IPS-11a (cell line): Measurements from ENCODE around the gene PLEKHF1.
"Not testable (repeated sequence)": the region's sequence is repeated elsewhere in the genome, so short reads cannot be mapped to it uniquely, and the experiment has no call there.

ENCODE experiments used
- H3K4me3 ChIP-seq: one replicate; pipeline ENCODE4 v1.5.1; 2013; ENCODE audit warnings: low read depth, low read length, control low read depth

PLEKHF1 gene

GRCh38 chr19:29665215-29665825 lies at the start of gene PLEKHF1:
TSS of gene PLEKHF1 (plus strand) at chr19:29665461. CDS start at chr19:29673840, 8,379 bp downstream.
- peak within 1 kb of the TSS; percentile 67 for H3K4me3 ChIP-seq

- no peak overlapping the region for H3K4me3 ChIP-seq
Observed at GRCh38 chr19:29615891-29616425, 49.3 kb upstream of the PLEKHF1 start.

- H3K4me3 ChIP-seq = no peak overlapping the region
Observed at GRCh38 chr19:29616541-29616940, 48.7 kb upstream of the PLEKHF1 start.

GRCh38 chr19:29617366-29618266 lies 47.6 kb upstream of the PLEKHF1 start:
- H3K4me3 ChIP-seq = no peak overlapping the region

- H3K4me3 ChIP-seq = no peak overlapping the region
Observed at GRCh38 chr19:29618434-29618833, 46.8 kb upstream of the PLEKHF1 start.

- no peak overlapping the region for H3K4me3 ChIP-seq
Observed at GRCh38 chr19:29618871-29619270, 46.4 kb upstream of the PLEKHF1 start.

GRCh38 chr19:29620931-29621351 lies 44.3 kb upstream of the PLEKHF1 start:
- H3K4me3 ChIP-seq = no peak overlapping the region

GRCh38 chr19:29622166-29623070 lies 42.8 kb upstream of the PLEKHF1 start:
- no peak overlapping the region for H3K4me3 ChIP-seq

GRCh38 chr19:29623726-29624488 lies 41.4 kb upstream of the PLEKHF1 start:
- no peak overlapping the region for H3K4me3 ChIP-seq

GRCh38 chr19:29624489-29625185 lies 40.6 kb upstream of the PLEKHF1 start:
- H3K4me3 ChIP-seq = no peak overlapping the region

GRCh38 chr19:29625186-29625651 lies 40.0 kb upstream of the PLEKHF1 start:
- H3K4me3 ChIP-seq = no peak overlapping the region

GRCh38 chr19:29626386-29626785 lies 38.9 kb upstream of the PLEKHF1 start:
- no peak overlapping the region for H3K4me3 ChIP-seq

GRCh38 chr19:29626832-29627231 lies 38.4 kb upstream of the PLEKHF1 start:
- not testable (repeated sequence) for H3K4me3 ChIP-seq

GRCh38 chr19:29628661-29629385 lies 36.4 kb upstream of the PLEKHF1 start:
- no peak overlapping the region for H3K4me3 ChIP-seq

GRCh38 chr19:29629836-29630534 lies 35.3 kb upstream of the PLEKHF1 start:
- no peak overlapping the region for H3K4me3 ChIP-seq

- H3K4me3 ChIP-seq = no peak overlapping the region
Observed at GRCh38 chr19:29630655-29631054, 34.6 kb upstream of the PLEKHF1 start.

- H3K4me3 ChIP-seq = no peak overlapping the region
Observed at GRCh38 chr19:29631450-29631849, 33.8 kb upstream of the PLEKHF1 start.

GRCh38 chr19:29634002-29634401 lies 31.3 kb upstream of the PLEKHF1 start:
- H3K4me3 ChIP-seq = no peak overlapping the region
